ENCODE measurements around the gene HACE1.

GRCh38 chr6:104754788-104755409 lies 104.8 kb downstream of the HACE1 start:
- TF ChIP-seq CTCF (IDR thresholded peaks at IDR 0.05) (no peak), POLR2A (IDR thresholded peaks at IDR 0.05) (no peak)

All from esophagus squamous epithelium (tissue), 4 donors.